ENCODE measurements around the gene PGAP3.
A peak's percentile ranks its signal among the peaks of the same experiment; 100 is the strongest.

PGAP3 gene

DNA sequence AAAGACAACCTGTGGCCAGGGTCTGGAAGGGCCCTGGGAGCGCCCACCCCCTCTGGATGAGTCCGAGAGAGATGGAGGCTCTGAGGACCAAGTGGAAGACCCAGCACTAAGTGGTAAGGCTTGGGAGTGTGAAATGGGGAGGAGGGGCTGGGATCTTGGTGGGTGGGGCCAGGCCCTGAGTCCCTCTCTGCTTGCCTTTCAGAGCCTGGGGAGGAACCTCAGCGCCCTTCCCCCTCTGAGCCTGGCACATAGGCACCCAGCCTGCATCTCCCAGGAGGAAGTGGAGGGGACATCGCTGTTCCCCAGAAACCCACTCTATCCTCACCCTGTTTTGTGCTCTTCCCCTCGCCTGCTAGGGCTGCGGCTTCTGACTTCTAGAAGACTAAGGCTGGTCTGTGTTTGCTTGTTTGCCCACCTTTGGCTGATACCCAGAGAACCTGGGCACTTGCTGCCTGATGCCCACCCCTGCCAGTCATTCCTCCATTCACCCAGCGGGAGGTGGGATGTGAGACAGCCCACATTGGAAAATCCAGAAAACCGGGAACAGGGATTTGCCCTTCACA, 52.2 kb downstream of the PGAP3 start:
- no peak overlapping the region for H3K4me3 ChIP-seq (ENCODE audit: low read depth, low read length)
- TF ChIP-seq, protein P1, sequence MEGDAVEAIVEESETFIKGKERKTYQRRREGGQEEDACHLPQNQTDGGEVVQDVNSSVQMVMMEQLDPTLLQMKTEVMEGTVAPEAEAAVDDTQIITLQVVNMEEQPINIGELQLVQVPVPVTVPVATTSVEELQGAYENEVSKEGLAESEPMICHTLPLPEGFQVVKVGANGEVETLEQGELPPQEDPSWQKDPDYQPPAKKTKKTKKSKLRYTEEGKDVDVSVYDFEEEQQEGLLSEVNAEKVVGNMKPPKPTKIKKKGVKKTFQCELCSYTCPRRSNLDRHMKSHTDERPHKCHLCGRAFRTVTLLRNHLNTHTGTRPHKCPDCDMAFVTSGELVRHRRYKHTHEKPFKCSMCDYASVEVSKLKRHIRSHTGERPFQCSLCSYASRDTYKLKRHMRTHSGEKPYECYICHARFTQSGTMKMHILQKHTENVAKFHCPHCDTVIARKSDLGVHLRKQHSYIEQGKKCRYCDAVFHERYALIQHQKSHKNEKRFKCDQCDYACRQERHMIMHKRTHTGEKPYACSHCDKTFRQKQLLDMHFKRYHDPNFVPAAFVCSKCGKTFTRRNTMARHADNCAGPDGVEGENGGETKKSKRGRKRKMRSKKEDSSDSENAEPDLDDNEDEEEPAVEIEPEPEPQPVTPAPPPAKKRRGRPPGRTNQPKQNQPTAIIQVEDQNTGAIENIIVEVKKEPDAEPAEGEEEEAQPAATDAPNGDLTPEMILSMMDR (IDR thresholded peaks at IDR 0.05; ENCODE audit: low read depth, low read length) = no peak

DNA sequence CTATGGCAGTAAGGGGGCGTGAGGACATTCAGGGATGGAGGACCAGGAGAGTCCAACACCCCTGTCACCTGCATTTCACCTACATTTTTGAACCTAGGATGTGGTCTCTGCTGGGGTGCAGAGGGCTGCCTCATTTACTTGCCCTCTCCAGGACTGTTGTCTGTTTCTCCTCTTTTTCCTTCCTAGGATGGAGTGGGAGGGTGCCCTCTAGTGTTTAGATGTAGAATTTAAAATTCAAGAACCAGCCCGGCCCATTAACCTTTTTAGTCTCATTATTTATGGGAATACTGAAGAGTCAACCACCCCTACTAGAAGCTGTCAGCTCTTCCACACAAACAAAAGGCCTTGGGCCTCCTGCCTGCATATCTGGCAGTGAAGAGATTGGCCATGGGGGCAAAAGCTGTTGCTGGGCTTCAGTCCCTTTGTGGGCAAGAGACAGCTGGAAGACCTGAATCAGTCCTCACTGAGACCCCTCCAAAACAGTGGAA, 53.4 kb downstream of the PGAP3 start:
- H3K4me3 ChIP-seq (ENCODE audit: low read depth, low read length) = no peak overlapping the region
- TF ChIP-seq, protein P1 (IDR thresholded peaks at IDR 0.05; ENCODE audit: low read depth, low read length) = peak; percentile 72

DNA sequence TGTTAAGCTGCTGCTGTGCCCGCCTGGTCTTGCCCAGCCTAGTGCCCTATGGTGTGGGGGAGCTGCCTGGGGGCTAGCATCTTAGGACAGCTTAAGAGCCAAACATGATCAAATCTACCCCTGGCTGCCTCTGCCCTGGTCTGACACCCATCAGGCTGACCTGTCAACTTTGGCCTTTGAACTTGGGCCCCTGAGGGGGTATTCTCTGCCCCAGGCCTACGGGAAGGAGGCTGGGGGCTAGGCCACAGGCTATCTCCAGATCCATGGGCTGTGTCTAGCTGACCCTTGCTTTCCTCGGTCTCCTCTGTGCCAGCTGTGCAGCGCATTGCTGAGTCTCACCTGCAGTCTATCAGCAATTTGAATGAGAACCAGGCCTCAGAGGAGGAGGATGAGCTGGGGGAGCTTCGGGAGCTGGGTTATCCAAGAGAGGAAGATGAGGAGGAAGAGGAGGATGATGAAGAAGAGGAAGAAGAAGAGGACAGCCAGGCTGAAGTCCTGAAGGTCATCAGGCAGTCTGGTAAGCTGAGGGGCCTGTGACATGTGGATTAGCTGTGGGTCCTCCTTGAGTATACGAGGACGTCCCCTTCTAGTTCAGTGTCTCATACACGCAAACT, 54.2 kb downstream of the PGAP3 start:
- TF ChIP-seq, protein P1 (IDR thresholded peaks at IDR 0.05; ENCODE audit: low read depth, low read length) = no peak
- H3K4me3 ChIP-seq (ENCODE audit: low read depth, low read length) = no peak overlapping the region

DNA sequence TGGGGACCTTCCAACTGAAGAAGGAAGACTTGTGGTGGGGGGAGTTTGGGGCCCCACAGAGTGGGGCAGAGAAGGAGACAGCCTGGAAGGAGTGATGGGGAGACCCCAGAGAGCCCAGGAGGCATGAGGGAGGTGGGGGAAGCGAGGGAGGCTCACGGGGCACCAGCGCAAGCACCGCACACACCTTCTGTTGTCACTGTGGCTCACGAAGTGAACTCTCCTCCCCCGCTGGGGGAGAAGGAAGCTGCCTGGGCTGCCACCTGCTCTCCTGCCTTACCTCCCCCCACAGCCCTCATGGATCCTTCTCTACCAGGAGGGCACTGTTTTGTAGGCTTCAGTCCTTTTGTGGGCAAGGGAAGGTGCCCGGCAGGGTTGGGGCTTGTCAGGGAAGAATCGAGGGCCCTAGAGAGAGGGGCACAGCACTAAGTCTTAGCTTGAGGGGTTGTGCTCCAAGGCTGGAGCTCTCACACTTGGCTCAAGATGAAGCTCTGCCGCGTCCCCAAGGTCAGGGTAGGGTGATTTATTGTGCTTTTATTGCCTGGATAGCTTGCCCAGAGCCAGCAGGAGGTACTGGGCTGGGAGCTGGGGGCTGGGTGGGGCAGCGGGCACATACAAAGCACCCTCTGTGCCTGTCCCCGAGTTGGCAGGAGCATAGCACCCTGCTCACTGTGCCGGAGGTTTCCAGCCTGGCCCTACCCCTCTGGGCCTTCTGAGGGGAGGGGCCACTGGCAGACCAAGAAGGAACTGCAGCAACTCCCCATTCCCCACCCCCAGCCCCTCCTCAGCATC, 55.5 kb downstream of the PGAP3 start:
- no peak overlapping the region for H3K4me3 ChIP-seq (ENCODE audit: low read depth, low read length)
- TF ChIP-seq, protein P1 (IDR thresholded peaks at IDR 0.05; ENCODE audit: low read depth, low read length) = no peak

DNA sequence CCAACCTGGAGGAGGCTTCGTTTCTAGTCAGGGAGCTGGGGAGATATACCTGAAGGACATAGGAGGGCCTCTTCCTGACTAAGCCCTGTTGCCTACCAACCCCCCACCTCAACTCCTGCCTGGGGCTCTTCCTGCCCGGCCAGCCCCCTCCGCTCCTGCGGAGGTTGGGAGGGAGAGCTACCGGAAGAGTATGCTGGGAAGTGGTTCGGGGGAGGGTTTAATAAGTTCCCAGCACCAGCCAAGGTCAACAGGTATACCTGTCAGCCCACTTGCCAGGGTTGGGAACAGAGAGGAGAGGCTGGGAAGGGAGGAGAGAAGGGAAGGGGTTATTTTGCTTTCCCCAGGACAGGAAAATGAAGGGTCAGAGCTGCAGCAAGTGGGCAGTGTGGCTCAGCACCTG, 56.5 kb downstream of the PGAP3 start:
- TF ChIP-seq, protein P1 (IDR thresholded peaks at IDR 0.05; ENCODE audit: low read depth, low read length) = no peak
- no peak overlapping the region for H3K4me3 ChIP-seq (ENCODE audit: low read depth, low read length)

DNA sequence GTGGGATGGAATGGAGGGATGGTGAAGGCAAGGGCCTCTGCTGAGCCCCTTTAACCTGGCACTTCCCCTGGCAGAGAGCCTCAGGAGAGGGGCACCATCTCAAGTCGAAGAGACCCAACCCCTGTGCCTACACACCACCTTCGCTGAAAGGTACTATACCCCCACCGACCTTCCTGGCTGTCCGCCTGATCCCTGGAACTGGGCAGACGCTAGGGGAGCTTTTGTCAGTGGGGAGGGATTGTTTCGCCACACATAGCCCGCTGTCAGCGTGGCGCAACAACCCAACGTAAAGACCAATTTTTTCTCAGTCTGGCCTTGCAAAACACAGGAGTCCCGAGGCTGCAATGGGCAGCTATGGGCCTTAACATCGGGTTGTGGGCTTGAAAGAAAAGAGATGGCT, 58.0 kb downstream of the PGAP3 start:
- H3K4me3 ChIP-seq (ENCODE audit: low read depth, low read length) = no peak overlapping the region
- TF ChIP-seq, protein P1 (IDR thresholded peaks at IDR 0.05; ENCODE audit: low read depth, low read length) = no peak

DNA sequence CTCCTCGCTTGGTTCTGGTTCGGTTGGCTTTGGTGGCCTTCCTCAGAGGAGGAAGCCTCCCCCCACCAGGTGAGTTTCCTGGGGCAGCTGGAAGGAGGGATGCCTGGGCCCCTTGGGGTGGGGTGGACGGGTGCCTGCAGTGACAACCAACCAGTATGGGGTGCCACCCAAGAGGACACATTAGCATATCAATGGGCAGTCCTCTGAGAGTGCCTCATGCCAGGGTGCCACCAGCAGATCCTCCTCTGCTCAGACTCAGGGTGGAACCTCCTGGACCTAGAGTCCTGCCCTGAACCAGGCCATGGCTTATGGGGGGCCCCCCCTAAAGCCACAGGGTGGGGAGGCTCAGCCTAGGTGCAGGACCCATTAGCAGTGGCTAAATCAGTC, 58.4 kb downstream of the PGAP3 start:
- H3K4me3 ChIP-seq (ENCODE audit: low read depth, low read length) = no peak overlapping the region
- TF ChIP-seq, protein P1 (IDR thresholded peaks at IDR 0.05; ENCODE audit: low read depth, low read length) = no peak

Data from WI38 (cell line).